Endothelial cell (in vitro differentiated cells): Measurements from ENCODE around the gene EPHA6. TPM values are rescaled to one million over a fixed set of nuclear protein-coding genes. Genes with fewer than 3 reads are reported as not detected.
"Not testable (repeated sequence)": the region's sequence is repeated elsewhere in the genome, so short reads cannot be mapped to it uniquely, and the experiment has no call there.

ENCODE experiments used
- DNase-seq: peaks from one replicate; pipeline ENCODE4 v3.0.0; 2021; ENCODE audit warnings: low spot score
- H3K27ac Mint-ChIP-seq: one replicate; pipeline ENCODE4 v1.8.0; 2021; ENCODE audit warnings: mixed read lengths, inconsistent platforms; ENCODE audit not compliant: unreplicated experiment
- H3K27me3 Mint-ChIP-seq: one replicate; pipeline ENCODE4 v1.8.0; 2021; ENCODE audit warnings: mild to moderate bottlenecking, moderate library complexity, mixed read lengths, inconsistent platforms; ENCODE audit not compliant: unreplicated experiment
- H3K36me3 Mint-ChIP-seq: one replicate; pipeline ENCODE4 v1.8.0; 2021; ENCODE audit warnings: mild to moderate bottlenecking, low read depth, mixed read lengths, inconsistent platforms; ENCODE audit not compliant: unreplicated experiment
- H3K4me1 Mint-ChIP-seq: one replicate; pipeline ENCODE4 v1.8.0; 2021; ENCODE audit warnings: mild to moderate bottlenecking, mixed read lengths, inconsistent platforms; ENCODE audit not compliant: unreplicated experiment
- H3K4me3 Mint-ChIP-seq: one replicate; pipeline ENCODE4 v1.8.0; 2021; ENCODE audit warnings: mild to moderate bottlenecking, mixed read lengths, inconsistent platforms; ENCODE audit not compliant: unreplicated experiment
- H3K9me3 Mint-ChIP-seq: one replicate; pipeline ENCODE4 v1.8.0; 2021; ENCODE audit warnings: mixed read lengths, inconsistent platforms; ENCODE audit not compliant: unreplicated experiment
- total RNA-seq: library from RNA; stranded (reverse); fragmentation: NEBNext Ultra II Directional; extraction: Animal tissue kit (Norgen Biotek cat#: 25700); gene quantifications from one replicate; pipeline ENCODE4 v1.2.1, GENCODE V29; 2021; ENCODE audit not compliant: unreplicated experiment
- TF ChIP-seq, protein P1 (sequence below): fragments of 200-600 bp; sonication (generic); IDR thresholded peaks from one replicate; pipeline ENCODE4 v1.5.0; 2021; ENCODE audit warnings: antibody characterized with exemption; ENCODE audit not compliant: unreplicated experiment

The EPHA6 gene
- total RNA-seq, 1 donor from 2014 or later, result 21.8 TPM

DNA sequence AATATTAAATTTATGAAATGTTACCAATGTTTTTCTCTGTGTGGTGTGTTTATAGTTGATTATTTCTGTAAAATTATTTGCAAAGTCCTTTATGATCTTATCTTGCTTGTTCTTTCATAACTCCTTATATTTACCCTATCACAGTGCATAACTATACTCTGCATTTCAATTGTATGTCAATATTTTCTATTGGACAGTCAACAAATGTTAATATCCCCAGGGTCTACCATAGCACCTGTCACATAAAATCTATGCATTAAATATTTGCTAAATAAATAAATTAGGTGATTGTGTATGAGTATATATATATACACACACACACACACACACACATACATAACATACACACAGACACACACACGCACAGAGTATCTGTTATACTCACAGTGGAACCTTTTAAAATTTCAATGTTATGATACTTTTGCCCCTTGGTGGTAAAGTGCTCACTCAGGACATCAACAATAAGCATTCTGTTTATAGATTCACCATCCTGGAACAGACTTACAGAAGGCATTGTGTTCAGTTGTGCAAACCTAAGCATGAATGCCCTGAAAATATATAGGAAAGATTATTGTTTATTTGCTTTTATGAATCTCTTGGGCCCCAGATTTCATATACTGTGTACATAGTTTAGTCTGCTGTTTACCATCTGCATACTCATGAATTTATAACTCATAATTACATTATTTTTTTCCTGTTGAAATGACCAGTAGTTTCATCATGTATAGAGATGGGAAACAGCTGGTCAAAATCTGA, 443.7 kb downstream of the EPHA6 start:
- H3K4me1 Mint-ChIP-seq, result no peaks in the 10 kb centered on the region
- H3K36me3 Mint-ChIP-seq, result no peaks in the 10 kb centered on the region
- no peak overlapping the region for H3K27ac Mint-ChIP-seq
- no peaks in the 10 kb centered on the region for H3K9me3 Mint-ChIP-seq
- DNase-seq, result no peak
- no peak overlapping the region for H3K4me3 Mint-ChIP-seq
- TF ChIP-seq, protein P1, sequence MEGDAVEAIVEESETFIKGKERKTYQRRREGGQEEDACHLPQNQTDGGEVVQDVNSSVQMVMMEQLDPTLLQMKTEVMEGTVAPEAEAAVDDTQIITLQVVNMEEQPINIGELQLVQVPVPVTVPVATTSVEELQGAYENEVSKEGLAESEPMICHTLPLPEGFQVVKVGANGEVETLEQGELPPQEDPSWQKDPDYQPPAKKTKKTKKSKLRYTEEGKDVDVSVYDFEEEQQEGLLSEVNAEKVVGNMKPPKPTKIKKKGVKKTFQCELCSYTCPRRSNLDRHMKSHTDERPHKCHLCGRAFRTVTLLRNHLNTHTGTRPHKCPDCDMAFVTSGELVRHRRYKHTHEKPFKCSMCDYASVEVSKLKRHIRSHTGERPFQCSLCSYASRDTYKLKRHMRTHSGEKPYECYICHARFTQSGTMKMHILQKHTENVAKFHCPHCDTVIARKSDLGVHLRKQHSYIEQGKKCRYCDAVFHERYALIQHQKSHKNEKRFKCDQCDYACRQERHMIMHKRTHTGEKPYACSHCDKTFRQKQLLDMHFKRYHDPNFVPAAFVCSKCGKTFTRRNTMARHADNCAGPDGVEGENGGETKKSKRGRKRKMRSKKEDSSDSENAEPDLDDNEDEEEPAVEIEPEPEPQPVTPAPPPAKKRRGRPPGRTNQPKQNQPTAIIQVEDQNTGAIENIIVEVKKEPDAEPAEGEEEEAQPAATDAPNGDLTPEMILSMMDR, result no peak
- no peaks in the 10 kb centered on the region for H3K27me3 Mint-ChIP-seq

DNA sequence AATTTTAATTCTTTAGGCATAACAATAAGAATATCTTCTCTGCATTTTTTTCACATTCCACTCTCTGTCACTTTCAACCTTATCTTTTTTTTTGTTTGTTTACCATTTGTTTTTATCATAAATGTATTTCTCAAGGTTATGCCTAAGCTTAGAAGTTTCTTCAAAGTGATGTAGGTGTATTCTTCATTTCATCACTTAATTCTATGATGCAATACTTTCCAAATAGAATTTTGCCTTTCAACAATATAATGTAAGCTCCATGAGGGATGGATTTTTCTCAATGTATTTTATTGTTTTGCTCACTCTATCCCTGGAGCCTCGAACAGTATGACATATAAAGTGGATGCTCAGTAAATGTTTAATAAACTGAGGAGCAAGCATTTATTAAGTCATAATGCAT, 444.9 kb downstream of the EPHA6 start:
- DNase-seq, result no peak
- Mint-ChIP-seq H3K36me3 (no peaks in the 10 kb centered on the region), H3K27ac (no peak overlapping the region), H3K4me1 (no peaks in the 10 kb centered on the region), H3K4me3 (no peak overlapping the region), H3K27me3 (peaks cover 3% of the 10 kb centered on the region), H3K9me3 (no peaks in the 10 kb centered on the region)
- TF ChIP-seq, protein P1, result no peak

DNA sequence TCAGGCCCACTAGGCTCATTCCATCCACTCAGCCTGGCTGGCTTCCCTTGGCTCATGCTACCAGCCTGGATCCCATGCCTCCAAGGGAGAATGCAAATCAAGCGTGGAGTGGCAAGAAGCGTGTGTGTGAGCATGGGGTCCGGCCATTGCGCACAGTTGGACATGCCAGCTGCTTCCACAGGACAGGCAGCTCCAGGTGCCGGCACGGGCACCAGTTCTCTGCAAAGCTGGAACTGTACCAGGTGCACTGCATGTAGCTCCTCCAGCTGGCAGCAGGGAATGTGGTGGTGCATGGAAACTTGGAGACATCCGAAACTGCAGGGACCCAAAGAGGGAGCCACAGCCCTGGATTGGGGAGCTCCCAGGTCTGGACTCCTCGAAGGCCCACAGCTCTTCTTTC, 449.8 kb downstream of the EPHA6 start:
- H3K9me3 Mint-ChIP-seq, result no peaks in the 10 kb centered on the region
- no peak overlapping the region for H3K4me3 Mint-ChIP-seq
- peaks cover 6% of the 10 kb centered on the region for H3K4me1 Mint-ChIP-seq
- no peaks in the 10 kb centered on the region for H3K36me3 Mint-ChIP-seq
- DNase-seq, result no peak
- no peak overlapping the region for H3K27ac Mint-ChIP-seq
- TF ChIP-seq, protein P1, result no peak
- H3K27me3 Mint-ChIP-seq, result peaks cover 3% of the 10 kb centered on the region

DNA sequence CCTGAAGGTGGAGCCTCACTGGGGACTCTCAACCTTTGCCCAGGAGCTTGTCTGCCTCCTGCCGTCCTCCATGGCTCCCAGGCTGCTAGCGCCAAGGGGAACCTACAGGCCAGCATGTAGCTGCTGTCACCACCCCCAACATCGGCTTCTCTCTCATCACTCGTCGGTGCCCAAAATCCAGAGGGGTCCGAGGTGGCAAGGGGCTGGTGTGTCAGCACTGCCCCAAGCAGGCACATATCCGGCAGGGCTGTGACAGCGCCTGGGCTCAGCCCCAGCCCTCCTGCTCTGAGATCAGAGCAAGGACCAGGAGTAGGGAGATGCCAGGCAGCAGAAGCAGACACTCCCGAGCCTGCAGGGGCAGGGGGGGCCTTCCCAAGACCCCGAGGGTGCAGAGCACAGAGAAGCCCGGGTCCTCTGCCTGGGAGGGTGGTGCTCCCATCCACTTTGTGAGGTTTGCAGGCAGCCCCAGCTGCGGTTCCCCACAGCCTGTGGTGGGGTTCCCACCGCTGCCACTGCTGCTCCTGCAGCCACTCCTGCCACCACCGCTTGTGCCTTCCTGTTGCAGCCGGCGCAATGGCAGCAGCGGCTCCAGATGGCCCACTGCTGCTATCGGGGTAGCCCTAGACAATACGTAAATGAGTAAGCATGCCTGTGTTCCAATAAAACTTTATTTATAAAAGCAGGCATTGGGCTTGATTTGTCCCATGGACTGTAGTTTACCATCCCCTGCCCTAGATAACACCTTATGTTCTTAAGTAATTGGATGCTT, 451.0 kb downstream of the EPHA6 start:
- TF ChIP-seq, protein P1, result no peak
- H3K4me1 Mint-ChIP-seq, result peaks cover 8% of the 10 kb centered on the region
- peaks cover 3% of the 10 kb centered on the region for H3K27me3 Mint-ChIP-seq
- no peak overlapping the region for H3K4me3 Mint-ChIP-seq
- H3K9me3 Mint-ChIP-seq, result no peaks in the 10 kb centered on the region
- no peak overlapping the region for H3K27ac Mint-ChIP-seq
- no peak for DNase-seq
- H3K36me3 Mint-ChIP-seq, result no peaks in the 10 kb centered on the region

DNA sequence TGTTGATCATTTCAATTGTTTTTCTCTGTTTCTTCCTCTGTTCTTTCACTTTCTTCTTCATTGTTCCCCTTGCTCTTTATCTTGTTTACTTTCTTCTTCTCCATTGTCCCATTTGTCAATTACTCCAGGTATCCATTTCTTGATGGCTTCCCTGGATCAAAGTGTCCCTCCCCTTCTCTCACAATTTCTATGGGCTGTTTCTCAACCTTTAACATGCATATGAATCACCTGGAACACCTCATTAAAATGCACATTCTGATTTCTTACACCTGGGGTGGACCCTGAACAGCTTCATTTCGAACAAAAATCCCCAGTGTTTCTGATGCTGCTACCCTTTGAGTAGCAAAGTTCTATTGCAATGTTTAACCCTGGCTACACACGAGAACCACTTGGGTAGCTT, 454.8 kb downstream of the EPHA6 start:
- Mint-ChIP-seq H3K4me1 (peaks cover 8% of the 10 kb centered on the region), H3K27me3 (no peaks in the 10 kb centered on the region), H3K4me3 (no peak overlapping the region), H3K36me3 (no peaks in the 10 kb centered on the region), H3K9me3 (peaks cover 5% of the 10 kb centered on the region), H3K27ac (no peak overlapping the region)
- TF ChIP-seq, protein P1, result no peak
- no peak for DNase-seq

DNA sequence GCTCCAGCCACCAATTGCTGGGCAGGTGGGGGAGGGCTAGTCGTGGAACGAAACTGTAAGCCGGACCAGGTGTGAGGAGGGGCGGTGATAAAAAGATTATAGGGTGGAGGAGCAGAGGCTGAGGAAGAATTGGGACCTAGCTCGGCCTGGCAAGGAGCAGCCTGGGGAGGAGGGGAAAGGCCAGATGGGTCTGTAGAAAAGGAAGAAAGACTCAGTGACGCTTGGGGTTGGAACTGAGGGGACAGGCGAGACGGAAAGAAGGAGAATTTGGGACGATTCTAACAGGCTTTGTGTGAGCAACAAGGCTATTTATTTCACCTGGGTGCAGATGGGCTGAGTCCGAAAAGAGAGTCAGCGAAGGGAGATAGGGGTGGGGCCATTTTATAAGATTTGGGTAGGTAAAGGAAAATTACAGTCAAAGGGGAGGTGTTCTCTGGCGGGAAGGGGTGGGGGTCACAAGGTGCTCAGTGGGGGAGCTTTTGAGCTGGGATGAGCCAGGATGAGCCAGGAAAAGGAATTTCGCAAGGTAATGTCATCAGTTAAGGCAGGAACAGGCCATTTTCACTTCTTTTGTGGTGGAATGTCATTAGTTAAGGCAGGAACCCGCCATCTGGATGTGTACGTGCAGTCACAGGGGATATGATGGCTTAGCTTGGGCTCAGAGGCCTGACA, 462.6 kb downstream of the EPHA6 start:
- DNase-seq, H3K4me3 Mint-ChIP-seq, H3K27ac Mint-ChIP-seq, H3K27me3 Mint-ChIP-seq, H3K36me3 Mint-ChIP-seq, H3K9me3 Mint-ChIP-seq, H3K4me1 Mint-ChIP-seq: not testable (repeated sequence)
